ENCODE results near the gene CGB3. TPM values are rescaled to one million over a fixed set of nuclear protein-coding genes. Genes with fewer than 3 reads are reported as not detected.
A peak's percentile ranks its signal among the peaks of the same experiment; 100 is the strongest.
"Not testable (repeated sequence)": the region's sequence is repeated elsewhere in the genome, so short reads cannot be mapped to it uniquely, and the experiment has no call there.

Gene CGB3
- polyA plus RNA-seq, 1 of the 3 experiments (the other 2 are of a cell fraction) = 0.10 TPM

DNA sequence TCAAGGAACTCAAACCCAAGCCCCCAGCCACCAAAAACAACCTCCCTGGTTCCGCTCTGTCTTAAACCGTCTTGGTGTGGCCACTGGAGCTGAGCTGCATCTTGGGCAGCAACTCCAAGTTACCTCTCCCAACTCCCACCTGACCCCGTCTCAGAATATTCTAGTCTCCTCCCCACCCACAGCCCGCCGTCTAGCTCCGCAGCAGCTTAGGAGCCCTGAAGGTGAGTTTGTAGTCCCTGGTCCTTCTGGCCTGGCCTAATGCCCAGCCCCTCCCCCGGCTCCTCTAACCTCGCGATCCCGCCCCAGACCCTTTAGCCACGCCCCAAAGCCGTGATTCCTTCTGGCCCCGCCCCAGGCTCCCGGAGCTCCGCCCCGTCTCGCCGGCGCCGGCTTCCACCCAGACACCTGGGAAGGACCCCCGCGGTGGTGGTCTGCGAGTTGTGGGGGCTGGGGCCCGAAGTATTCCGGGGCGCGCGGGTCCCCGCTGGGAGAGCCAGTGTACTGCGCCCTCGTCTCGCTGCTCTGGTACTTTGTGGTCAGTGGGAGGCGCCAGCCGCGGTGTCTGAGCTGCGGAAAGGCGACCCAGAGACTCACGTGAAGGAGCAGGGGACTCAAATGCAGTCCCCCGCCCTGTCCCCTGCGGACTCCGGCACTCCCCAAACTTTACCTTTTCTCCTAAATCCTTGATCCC lies 4.7 kb downstream of the CGB3 start:
- H3K79me2 ChIP-seq (ENCODE audit: insufficient read depth) = no peaks in the 10 kb centered on the region
- peak overlapping the region; percentile 23 to 46; a peak in 2 of 4 replicates for H3K4me3 ChIP-seq (ENCODE audit: low read depth in 2 of 2, low read length in 1 of 2)
- H3K4me2 ChIP-seq = peak overlapping the region; percentile 33; the same call in 1 of the 2 replicates
- no peak overlapping the region for H3K27ac ChIP-seq (ENCODE audit: low read depth in 2 of 2, low read length in 1 of 2)
- no peaks in the 10 kb centered on the region for H3K27me3 ChIP-seq (ENCODE audit: insufficient read depth)
- POLR2A ChIA-PET = interaction anchor here (1.7 kb wide), 1 partner anchor 10 kb away, joined by 7 read pairs; no protein-coding TSS in a partner anchor
- H3K9ac ChIP-seq = no peak overlapping the region
- H3K9me2 ChIP-seq = no peaks in the 10 kb centered on the region
- H3K4me1 ChIP-seq (ENCODE audit: control insufficient read depth in 1 of 2, insufficient read depth in 2 of 2, low read depth in 1 of 2, low read length in 1 of 2) = peaks cover 0 to 35% of the 10 kb centered on the region in 2 experiments; a peak in 1 of 4 replicates
- TF ChIP-seq, protein P1, sequence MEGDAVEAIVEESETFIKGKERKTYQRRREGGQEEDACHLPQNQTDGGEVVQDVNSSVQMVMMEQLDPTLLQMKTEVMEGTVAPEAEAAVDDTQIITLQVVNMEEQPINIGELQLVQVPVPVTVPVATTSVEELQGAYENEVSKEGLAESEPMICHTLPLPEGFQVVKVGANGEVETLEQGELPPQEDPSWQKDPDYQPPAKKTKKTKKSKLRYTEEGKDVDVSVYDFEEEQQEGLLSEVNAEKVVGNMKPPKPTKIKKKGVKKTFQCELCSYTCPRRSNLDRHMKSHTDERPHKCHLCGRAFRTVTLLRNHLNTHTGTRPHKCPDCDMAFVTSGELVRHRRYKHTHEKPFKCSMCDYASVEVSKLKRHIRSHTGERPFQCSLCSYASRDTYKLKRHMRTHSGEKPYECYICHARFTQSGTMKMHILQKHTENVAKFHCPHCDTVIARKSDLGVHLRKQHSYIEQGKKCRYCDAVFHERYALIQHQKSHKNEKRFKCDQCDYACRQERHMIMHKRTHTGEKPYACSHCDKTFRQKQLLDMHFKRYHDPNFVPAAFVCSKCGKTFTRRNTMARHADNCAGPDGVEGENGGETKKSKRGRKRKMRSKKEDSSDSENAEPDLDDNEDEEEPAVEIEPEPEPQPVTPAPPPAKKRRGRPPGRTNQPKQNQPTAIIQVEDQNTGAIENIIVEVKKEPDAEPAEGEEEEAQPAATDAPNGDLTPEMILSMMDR (IDR thresholded peaks at IDR 0.05) = peak; percentile 50
- TF ChIP-seq, protein P2, sequence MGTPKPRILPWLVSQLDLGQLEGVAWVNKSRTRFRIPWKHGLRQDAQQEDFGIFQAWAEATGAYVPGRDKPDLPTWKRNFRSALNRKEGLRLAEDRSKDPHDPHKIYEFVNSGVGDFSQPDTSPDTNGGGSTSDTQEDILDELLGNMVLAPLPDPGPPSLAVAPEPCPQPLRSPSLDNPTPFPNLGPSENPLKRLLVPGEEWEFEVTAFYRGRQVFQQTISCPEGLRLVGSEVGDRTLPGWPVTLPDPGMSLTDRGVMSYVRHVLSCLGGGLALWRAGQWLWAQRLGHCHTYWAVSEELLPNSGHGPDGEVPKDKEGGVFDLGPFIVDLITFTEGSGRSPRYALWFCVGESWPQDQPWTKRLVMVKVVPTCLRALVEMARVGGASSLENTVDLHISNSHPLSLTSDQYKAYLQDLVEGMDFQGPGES (IDR thresholded peaks at IDR 0.05; ENCODE audit: low read depth, low read length) = no peak
- TF ChIP-seq FOSL2 (IDR thresholded peaks at IDR 0.05; ENCODE audit: borderline replicate concordance, low read depth) = no peak
- TF ChIP-seq, protein P3, sequence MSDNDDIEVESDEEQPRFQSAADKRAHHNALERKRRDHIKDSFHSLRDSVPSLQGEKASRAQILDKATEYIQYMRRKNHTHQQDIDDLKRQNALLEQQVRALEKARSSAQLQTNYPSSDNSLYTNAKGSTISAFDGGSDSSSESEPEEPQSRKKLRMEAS (IDR thresholded peaks at IDR 0.05; ENCODE audit: low read depth) = no peak
- TF ChIP-seq, protein P4, sequence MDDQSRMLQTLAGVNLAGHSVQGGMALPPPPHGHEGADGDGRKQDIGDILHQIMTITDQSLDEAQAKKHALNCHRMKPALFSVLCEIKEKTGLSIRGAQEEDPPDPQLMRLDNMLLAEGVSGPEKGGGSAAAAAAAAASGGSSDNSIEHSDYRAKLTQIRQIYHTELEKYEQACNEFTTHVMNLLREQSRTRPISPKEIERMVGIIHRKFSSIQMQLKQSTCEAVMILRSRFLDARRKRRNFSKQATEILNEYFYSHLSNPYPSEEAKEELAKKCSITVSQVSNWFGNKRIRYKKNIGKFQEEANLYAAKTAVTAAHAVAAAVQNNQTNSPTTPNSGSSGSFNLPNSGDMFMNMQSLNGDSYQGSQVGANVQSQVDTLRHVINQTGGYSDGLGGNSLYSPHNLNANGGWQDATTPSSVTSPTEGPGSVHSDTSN (IDR thresholded peaks at IDR 0.05) = no peak
- TF ChIP-seq FOXJ3 (CRISPR knock-in tag; IDR thresholded peaks at IDR 0.05) = no peak
- TF ChIP-seq TAF1 (IDR thresholded peaks at IDR 0.05; ENCODE audit: borderline replicate concordance, low read depth, low read length) = no peak
- TF ChIP-seq, protein P5, sequence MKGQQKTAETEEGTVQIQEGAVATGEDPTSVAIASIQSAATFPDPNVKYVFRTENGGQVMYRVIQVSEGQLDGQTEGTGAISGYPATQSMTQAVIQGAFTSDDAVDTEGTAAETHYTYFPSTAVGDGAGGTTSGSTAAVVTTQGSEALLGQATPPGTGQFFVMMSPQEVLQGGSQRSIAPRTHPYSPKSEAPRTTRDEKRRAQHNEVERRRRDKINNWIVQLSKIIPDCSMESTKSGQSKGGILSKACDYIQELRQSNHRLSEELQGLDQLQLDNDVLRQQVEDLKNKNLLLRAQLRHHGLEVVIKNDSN (IDR thresholded peaks at IDR 0.05; ENCODE audit: borderline replicate concordance, low read depth) = no peak
- TF ChIP-seq FOXM1 (IDR thresholded peaks at IDR 0.05; ENCODE audit: low read depth) = no peak
- TF ChIP-seq, protein P6, sequence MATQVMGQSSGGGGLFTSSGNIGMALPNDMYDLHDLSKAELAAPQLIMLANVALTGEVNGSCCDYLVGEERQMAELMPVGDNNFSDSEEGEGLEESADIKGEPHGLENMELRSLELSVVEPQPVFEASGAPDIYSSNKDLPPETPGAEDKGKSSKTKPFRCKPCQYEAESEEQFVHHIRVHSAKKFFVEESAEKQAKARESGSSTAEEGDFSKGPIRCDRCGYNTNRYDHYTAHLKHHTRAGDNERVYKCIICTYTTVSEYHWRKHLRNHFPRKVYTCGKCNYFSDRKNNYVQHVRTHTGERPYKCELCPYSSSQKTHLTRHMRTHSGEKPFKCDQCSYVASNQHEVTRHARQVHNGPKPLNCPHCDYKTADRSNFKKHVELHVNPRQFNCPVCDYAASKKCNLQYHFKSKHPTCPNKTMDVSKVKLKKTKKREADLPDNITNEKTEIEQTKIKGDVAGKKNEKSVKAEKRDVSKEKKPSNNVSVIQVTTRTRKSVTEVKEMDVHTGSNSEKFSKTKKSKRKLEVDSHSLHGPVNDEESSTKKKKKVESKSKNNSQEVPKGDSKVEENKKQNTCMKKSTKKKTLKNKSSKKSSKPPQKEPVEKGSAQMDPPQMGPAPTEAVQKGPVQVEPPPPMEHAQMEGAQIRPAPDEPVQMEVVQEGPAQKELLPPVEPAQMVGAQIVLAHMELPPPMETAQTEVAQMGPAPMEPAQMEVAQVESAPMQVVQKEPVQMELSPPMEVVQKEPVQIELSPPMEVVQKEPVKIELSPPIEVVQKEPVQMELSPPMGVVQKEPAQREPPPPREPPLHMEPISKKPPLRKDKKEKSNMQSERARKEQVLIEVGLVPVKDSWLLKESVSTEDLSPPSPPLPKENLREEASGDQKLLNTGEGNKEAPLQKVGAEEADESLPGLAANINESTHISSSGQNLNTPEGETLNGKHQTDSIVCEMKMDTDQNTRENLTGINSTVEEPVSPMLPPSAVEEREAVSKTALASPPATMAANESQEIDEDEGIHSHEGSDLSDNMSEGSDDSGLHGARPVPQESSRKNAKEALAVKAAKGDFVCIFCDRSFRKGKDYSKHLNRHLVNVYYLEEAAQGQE (IDR thresholded peaks at IDR 0.05; ENCODE audit: low read depth, low read length) = no peak
- TF ChIP-seq GABPA (IDR thresholded peaks at IDR 0.05; ENCODE audit: low read depth) = no peak
- TF ChIP-seq CHD2 (IDR thresholded peaks at IDR 0.05; ENCODE audit: low read length, partially characterized antibody) = peak; percentile 50
- TF ChIP-seq GATA2 (CRISPR knock-in tag; IDR thresholded peaks at IDR 0.05) = no peak
- no peak for TF ChIP-seq RFX5 (IDR thresholded peaks at IDR 0.05; ENCODE audit: low read length)
- H3F3A ChIP-seq (replicated peaks; ENCODE audit: insufficient read depth) = peaks cover 17% of the 10 kb centered on the region
- H3K9me3 ChIP-seq = no peaks in the 10 kb centered on the region
- no peaks in the 10 kb centered on the region for H4K20me1 ChIP-seq (ENCODE audit: insufficient read depth)
- peaks cover 0 to 16% of the 10 kb centered on the region in 2 experiments for H3K36me3 ChIP-seq (replicated peaks in 1 of 2; ENCODE audit: control insufficient read depth in 1 of 2, insufficient read depth in 2 of 2, low read length in 1 of 2)
- H2AFZ ChIP-seq (ENCODE audit: low read depth) = no peak overlapping the region
- 26% methylated on average over 18 of the region's 41 CpGs for WGBS (ENCODE audit: low lambda C conversion rate)
- CTCF ChIA-PET = interaction anchor here (0.9 to 3.3 kb wide), 15 partner anchors 8 to 282 kb away, joined by 3 to 17 read pairs (median 4); partner anchors contain the start of genes CGB2, GYS1, KCNA7 and RUVBL2
- peak; percentile 91 for DNase-seq

DNA sequence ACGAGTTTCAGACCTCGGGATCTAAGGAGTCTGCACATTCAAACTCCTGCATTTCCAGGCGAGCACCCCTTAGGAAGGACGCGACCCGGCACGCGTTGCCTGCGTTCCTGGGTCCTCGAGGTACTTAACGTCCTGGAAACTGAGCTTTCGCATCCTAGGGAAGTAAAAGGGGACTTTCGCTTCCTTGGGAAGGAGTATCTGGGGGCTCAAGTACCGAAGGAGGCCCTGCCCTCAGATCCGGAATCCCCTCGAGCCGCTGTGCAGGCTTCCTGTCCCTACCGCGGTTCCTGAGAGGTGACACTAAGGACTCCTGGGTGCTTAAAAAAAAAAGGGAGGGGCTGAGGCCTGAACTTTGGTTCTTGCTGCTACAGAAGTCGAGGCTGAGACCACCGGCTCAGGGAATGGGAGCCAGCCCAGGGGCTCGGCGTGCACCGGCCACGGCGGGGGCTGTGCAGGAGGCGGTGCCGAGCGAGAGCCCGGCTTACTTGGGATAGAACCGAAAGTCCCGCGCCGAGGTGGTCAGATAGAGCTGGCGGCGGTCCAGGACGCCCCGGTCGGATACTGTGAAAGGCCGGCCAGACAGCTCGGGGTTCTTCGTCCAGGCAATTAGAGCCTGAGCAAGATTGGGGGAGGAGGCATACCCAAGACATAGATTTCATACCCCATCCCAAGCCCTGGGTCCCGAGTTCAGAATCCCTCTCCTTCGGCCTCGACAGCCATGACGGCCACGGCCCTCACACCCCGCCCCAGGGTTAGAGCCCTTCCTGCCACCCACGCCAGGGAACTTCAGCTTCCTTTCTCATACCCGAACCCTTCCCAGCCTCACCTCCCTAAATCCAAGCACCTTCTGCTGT lies 5.5 kb downstream of the CGB3 start:
- not testable (repeated sequence) for H3K27me3 ChIP-seq (ENCODE audit: insufficient read depth); H3K9me3 ChIP-seq; H3K79me2 ChIP-seq (ENCODE audit: insufficient read depth); H2AFZ ChIP-seq (ENCODE audit: low read depth); H3K27ac ChIP-seq (ENCODE audit: low read depth in 2 of 2, low read length in 1 of 2); H3K9me2 ChIP-seq; H4K20me1 ChIP-seq (ENCODE audit: insufficient read depth)
- Histone ChIP-seq H3F3A (replicated peaks; ENCODE audit: insufficient read depth) (peaks cover 17% of the 10 kb centered on the region), H3K4me2 (peak overlapping the region; percentile 79), H3K4me1 (ENCODE audit: control insufficient read depth in 1 of 2, insufficient read depth in 2 of 2, low read depth in 1 of 2, low read length in 1 of 2) (peaks cover 0 to 35% of the 10 kb centered on the region in 2 experiments; a peak in 1 of 4 replicates), H3K9ac (peak overlapping the region; percentile 18; the same call in 1 of the 2 replicates), H3K36me3 (replicated peaks in 1 of 2; ENCODE audit: control insufficient read depth in 1 of 2, insufficient read depth in 2 of 2, low read length in 1 of 2) (peaks cover 0 to 21% of the 10 kb centered on the region in 2 experiments), H3K4me3 (ENCODE audit: low read depth in 2 of 2, low read length in 1 of 2) (peak overlapping the region; percentile 41 to 46)
- 27% methylated on average over 30 of the region's 50 CpGs for WGBS (ENCODE audit: low lambda C conversion rate)
- peak; percentile 34 for DNase-seq
- ChIA-PET POLR2A (interaction anchor here (1.5 to 1.7 kb wide), 2 partner anchors 9 kb away, joined by 7 read pairs; no protein-coding TSS in a partner anchor), CTCF (interaction anchor here (0.6 to 3.3 kb wide), 20 partner anchors 8 to 1662 kb away, joined by 3 to 17 read pairs (median 4); partner anchors contain the start of genes CGB2, GYS1, KCNA7 and RUVBL2)
